Measurements from ENCODE around the gene CPNE8. TPM values are rescaled to one million over a fixed set of nuclear protein-coding genes. Genes with fewer than 3 reads are reported as not detected.

The CPNE8 gene
- total and polyA plus RNA-seq, 2 of the 4 experiments (the other 2 are of a cell fraction) = not detected

DNA sequence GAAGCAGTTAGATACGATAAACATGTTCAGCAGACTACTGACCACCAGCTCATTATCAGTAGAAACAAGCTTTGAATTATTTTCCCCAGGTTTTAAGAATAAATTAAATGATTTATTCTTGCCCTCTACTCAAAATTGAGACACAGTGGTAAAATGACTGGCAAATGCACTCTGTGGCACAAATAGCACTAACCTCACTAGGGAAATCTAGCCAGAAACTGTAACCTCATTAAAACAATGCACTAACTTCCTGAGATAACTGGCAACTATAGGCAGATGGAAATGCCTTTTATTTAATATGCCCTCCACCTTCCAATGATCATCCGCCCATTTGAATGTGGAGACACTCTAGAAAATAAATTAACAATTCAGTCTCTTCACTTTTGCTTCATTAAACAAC is 33.2 kb downstream of the CPNE8 start:
- Histone ChIP-seq H2BK20ac (ENCODE audit: low read depth, low read length) (no peak overlapping the region), H3K36me3 (ENCODE audit: control insufficient read depth, insufficient read depth, low read length) (no peaks in the 10 kb centered on the region), H3K18ac (ENCODE audit: low read depth, low read length) (no peak overlapping the region), H4K5ac (ENCODE audit: low read depth, low read length) (no peak overlapping the region), H2BK5ac (ENCODE audit: low read depth, low read length, poor library complexity, severe bottlenecking) (no peak overlapping the region), H3K56ac (ENCODE audit: extremely low read depth, insufficient read depth, low read length) (no peak overlapping the region), H3K27ac (ENCODE audit: insufficient read depth, low read length) (no peak overlapping the region), H3K4me1 (ENCODE audit: control insufficient read depth, insufficient read depth, low read length) (no peaks in the 10 kb centered on the region), H2AFZ (replicated peaks; ENCODE audit: low read length, poor library complexity) (no peak overlapping the region), H2BK15ac (ENCODE audit: low read depth, low read length) (no peak overlapping the region), H3K9me1 (ENCODE audit: insufficient read depth, low read length) (no peaks in the 10 kb centered on the region), H3K4ac (ENCODE audit: low read depth, low read length) (no peak overlapping the region), H4K8ac (ENCODE audit: low read depth in 2 of 2, low read length in 2 of 2) (no peak overlapping the region), H3K79me1 (ENCODE audit: low read depth in 1 of 2, low read length in 2 of 2) (no peaks in the 10 kb centered on the region), H4K91ac (ENCODE audit: insufficient read depth, low read depth, low read length) (no peak overlapping the region), H4K20me1 (ENCODE audit: insufficient read depth, low read length) (no peaks in the 10 kb centered on the region), H3K14ac (replicated peaks; ENCODE audit: low read depth, low read length) (no peak overlapping the region), H3K9ac (ENCODE audit: low read depth, low read length) (no peak overlapping the region), H3K27me3 (ENCODE audit: control insufficient read depth, insufficient read depth, low read length) (no peaks in the 10 kb centered on the region), H2BK120ac (ENCODE audit: low read depth, low read length) (no peak overlapping the region), H3K4me3 (ENCODE audit: insufficient read depth, low read depth, low read length) (no peak overlapping the region), H2AK9ac (replicated peaks; ENCODE audit: low read depth, low read length, poor library complexity) (no peak overlapping the region), H3K4me2 (ENCODE audit: low read depth, low read length) (no peak overlapping the region), H2AK5ac (ENCODE audit: low read depth, low read length) (no peak overlapping the region), H3K23ac (ENCODE audit: low read depth, low read length) (no peak overlapping the region), H3K9me3 (ENCODE audit: control insufficient read depth, insufficient read depth, low read length) (peaks cover 2% of the 10 kb centered on the region; the same call in 1 of the 2 replicates)
- dilution Hi-C loops (cut with HindIII; ENCODE audit: low sequenced_read_pairs, unreplicated experiment) = no loop called here
- TF ChIP-seq FOS (IDR thresholded peaks at IDR 0.05; ENCODE audit: low read depth, low read length) = no peak
- TF ChIP-seq MAZ (IDR thresholded peaks at IDR 0.05; ENCODE audit: borderline replicate concordance, low read depth, low read length) = no peak
- TF ChIP-seq MXI1 (IDR thresholded peaks at IDR 0.05; ENCODE audit: borderline replicate concordance, low read depth, low read length) = no peak
- ATAC-seq (ENCODE audit: low read depth) = no peak
- ChIA-PET CTCF (no interaction called here), POLR2A (ENCODE audit: unreplicated experiment) (no interaction called here)
- DNase-seq = no peak
- intact Hi-C loops (cut with micrococcal nuclease) = no loop called here
- in situ Hi-C loops (cut with MboI; ENCODE audit: low sequenced_read_pairs) = no loop called here
- no TSS peak for BruUV-seq (replicated peaks)
- WGBS, 2 experiments (ENCODE audit: extremely low coverage in 2 of 2, insufficient read length in 1 of 2) = no CpG with 5 or more reads among the region's 2 CpGs
